Measurements from ENCODE around the gene SLC22A8.

SLC22A8 gene

DNA sequence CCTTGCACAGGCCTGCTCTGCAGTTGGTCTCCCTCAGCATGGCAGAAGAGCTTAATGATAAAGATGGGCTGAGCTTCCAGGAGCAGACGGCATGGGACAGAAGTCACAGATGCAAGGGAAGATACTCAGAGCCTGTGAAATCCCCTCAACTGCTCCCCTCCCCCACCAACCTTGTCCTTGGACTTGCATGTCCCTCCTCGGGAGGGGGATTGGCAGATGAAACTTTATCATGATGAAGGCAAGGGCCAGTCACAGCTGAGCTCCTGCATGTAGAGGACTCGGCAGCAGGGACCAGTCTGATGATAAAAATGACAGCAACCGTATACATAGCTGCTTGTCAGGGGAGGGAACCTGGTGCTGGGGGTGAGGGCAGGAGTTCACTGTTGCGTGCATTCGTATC, 6.8 kb upstream of the SLC22A8 start:
- DNase-seq (ENCODE audit: extremely low spot score): no peak
- TF ChIP-seq, protein P1, sequence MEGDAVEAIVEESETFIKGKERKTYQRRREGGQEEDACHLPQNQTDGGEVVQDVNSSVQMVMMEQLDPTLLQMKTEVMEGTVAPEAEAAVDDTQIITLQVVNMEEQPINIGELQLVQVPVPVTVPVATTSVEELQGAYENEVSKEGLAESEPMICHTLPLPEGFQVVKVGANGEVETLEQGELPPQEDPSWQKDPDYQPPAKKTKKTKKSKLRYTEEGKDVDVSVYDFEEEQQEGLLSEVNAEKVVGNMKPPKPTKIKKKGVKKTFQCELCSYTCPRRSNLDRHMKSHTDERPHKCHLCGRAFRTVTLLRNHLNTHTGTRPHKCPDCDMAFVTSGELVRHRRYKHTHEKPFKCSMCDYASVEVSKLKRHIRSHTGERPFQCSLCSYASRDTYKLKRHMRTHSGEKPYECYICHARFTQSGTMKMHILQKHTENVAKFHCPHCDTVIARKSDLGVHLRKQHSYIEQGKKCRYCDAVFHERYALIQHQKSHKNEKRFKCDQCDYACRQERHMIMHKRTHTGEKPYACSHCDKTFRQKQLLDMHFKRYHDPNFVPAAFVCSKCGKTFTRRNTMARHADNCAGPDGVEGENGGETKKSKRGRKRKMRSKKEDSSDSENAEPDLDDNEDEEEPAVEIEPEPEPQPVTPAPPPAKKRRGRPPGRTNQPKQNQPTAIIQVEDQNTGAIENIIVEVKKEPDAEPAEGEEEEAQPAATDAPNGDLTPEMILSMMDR (IDR thresholded peaks at IDR 0.05; ENCODE audit: control extremely low read depth, extremely low read depth, low read depth, missing control alignments): no peak
- ChIA-PET POLR2A (no interaction called here), CTCF (interaction anchor here (0.7 to 8.4 kb wide), 9 partner anchors 11 to 236 kb away, joined by 3 to 347 read pairs (median 4); no protein-coding TSS in a partner anchor)

DNA sequence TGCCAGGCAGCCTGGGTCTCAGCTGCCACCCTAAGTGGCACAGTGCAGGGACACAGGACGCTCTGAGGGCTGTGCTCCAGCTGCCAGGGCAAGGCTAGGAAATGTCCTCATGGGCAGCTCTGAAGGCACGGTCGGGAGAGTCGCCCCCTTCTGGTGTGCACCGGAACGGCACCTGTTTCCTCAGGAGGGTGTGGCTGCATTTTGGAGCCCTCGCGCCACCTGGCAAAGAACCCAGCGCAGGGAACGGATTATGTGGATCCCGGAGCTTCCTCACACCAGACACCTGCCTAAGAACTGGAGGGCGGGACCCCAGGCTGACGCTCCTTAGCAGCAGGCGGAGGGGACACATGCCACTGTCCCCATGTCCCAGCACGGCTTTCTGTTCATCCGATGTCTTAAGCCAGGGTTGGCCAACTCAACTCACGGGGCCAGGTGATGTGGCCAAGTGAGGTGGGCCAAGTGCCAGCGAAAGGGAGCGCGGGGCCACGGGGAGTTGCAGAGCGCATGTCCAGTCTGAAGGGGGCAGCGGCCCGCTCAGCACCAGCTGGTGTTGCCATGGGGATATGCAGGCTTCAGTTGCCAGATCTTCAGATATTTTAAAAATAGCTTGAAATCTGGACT, 5.1 kb upstream of the SLC22A8 start:
- ChIA-PET CTCF (interaction anchor here (0.9 to 8.4 kb wide), 8 partner anchors 9 to 627 kb away, joined by 3 to 347 read pairs (median 4); no protein-coding TSS in a partner anchor), POLR2A (no interaction called here)
- DNase-seq (ENCODE audit: extremely low spot score): no peak
- TF ChIP-seq, protein P1 (IDR thresholded peaks at IDR 0.05; ENCODE audit: control extremely low read depth, extremely low read depth, low read depth, missing control alignments): peak; percentile 45

DNA sequence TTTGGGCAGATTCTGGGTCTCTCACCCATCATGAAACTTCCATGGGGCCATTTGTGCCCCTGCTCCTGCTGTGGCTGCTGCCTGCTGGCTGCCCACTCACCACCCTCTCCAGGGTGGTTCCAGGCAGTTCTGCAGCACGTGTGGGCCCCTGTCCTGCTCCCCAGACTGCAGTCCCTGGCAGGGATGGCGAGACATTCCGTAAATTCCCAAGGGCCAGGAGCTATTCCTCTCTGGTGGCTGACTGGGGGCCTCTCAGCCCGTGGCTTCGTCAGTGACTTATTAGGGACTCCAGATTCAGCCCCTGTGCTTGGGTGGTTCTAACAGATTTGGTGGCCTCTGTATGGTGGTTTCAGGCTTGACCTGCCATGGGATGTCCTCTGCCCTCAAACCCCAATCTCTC, 3.9 kb upstream of the SLC22A8 start:
- TF ChIP-seq, protein P1 (IDR thresholded peaks at IDR 0.05; ENCODE audit: control extremely low read depth, extremely low read depth, low read depth, missing control alignments): no peak
- no peak for DNase-seq (ENCODE audit: extremely low spot score)
- CTCF ChIA-PET: interaction anchor here (1.9 to 8.4 kb wide), 4 partner anchors 10 to 113 kb away, joined by 6 to 347 read pairs (median 8); no protein-coding TSS in a partner anchor
- POLR2A ChIA-PET: no interaction called here

DNA sequence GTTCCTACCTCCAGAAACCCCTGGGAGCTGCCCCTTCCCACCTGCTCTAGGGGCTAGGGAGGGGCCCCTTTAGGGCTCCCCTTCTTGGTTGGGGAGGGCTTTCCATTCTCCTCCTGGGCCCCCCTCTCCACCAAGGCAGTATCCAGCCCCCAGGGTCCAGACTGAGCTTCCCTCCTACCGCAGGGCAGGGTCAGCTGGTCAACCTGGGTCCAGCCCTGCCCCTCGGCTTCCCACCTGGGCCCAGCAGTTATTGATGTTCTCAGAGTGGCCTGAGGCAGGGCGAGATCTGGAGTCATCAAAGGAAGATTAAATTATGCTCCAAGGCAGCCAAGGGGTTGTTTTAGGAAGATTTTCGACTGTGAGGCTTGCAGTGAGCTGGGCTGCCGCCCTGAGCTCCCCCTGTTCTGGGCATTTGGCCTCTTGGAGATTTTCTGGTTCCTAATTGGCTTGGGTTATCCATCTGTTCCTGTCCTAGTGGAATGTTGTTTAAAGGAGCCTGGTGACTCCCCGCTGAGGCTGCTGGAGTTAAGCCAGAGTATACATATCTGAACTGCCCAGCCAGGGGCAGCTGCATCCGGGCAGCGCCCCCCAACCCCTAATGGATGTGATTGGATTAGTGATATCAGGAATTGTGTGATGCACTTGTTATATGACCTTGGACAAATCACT, 1.8 kb upstream of the SLC22A8 start:
- CTCF ChIA-PET: interaction anchor here (1.3 to 8.4 kb wide), 3 partner anchors 9 to 111 kb away, joined by 5 to 347 read pairs (median 7); no protein-coding TSS in a partner anchor
- TF ChIP-seq, protein P1 (IDR thresholded peaks at IDR 0.05; ENCODE audit: control extremely low read depth, extremely low read depth, low read depth, missing control alignments): no peak
- DNase-seq (ENCODE audit: extremely low spot score): no peak
- POLR2A ChIA-PET: no interaction called here

DNA sequence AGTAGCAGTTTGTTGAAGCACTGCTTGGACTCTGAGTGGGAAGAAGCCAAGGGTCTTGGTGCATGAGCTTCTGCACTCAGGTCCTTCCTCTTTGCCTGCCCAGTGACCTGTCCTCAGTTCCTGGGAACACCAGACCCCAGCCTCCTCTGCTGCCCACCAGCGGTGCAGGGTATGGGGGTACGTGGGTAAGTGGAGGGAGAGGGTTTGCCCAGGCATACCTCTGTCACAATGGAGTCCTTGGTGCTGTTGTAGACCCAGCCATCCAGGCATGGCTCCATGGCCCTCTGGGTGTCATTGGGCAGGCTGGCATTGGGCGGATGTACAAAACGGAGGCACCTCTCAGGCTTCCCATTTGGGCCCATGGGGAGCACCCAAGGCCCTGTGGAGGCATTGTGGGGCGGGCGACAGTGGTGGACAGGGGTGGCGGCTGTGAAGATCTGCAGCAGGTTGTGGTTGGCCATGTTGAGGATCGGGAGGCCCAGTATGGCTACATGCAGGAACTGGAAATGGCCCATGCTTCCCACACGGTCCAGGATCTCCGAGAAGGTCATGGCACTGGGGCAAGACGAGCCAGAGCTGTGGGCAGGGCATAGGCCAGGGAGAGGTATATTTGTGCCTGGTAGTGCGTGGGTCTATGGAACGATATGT, 1.1 kb downstream of the SLC22A8 start:
- TF ChIP-seq, protein P1 (IDR thresholded peaks at IDR 0.05; ENCODE audit: control extremely low read depth, extremely low read depth, low read depth, missing control alignments): no peak
- no peak for DNase-seq (ENCODE audit: extremely low spot score)
- CTCF ChIA-PET: interaction anchor here (2.5 kb wide), 1 partner anchor 9 kb away, joined by 11 read pairs; no protein-coding TSS in a partner anchor
- POLR2A ChIA-PET: no interaction called here

DNA sequence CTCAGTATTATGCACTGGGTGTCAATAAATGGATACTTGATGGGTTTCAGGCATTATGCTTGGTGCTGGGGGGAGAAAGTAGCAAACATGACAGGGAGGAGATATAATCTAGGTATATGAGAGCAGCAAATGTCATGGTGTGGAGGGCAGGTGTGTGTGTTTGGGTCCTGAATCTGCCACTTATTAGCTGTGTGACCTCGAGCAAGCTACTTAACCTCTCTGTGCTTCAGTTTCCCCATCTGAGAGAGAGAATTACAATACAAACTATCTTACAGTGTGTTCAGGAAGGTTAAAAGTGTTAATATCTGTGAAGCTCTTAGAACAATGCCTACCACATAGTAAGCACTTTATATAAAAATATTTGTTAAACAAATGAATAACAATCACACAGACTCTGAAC, 2.8 kb downstream of the SLC22A8 start:
- POLR2A ChIA-PET: no interaction called here
- CTCF ChIA-PET: interaction anchor here (1.0 to 1.5 kb wide), 3 partner anchors 11 to 107 kb away, joined by 3 read pairs; no protein-coding TSS in a partner anchor
- TF ChIP-seq, protein P1 (IDR thresholded peaks at IDR 0.05; ENCODE audit: control extremely low read depth, extremely low read depth, low read depth, missing control alignments): no peak

More for the DNA sequence above, 2.8 kb downstream of the SLC22A8 start:
- DNase-seq (ENCODE audit: extremely low spot score): no peak

Measured in GM10248 (cell line).